IPS DF 4.7 (cell line): Measurements from ENCODE around the gene RBFOX2.

Experiments
- DNase-seq: peaks from one replicate; pipeline ENCODE4 v3.0.0-alpha.2; 2013; ENCODE audit warnings: low spot score; ENCODE audit errors: extremely low read depth

RBFOX2 gene

DNA sequence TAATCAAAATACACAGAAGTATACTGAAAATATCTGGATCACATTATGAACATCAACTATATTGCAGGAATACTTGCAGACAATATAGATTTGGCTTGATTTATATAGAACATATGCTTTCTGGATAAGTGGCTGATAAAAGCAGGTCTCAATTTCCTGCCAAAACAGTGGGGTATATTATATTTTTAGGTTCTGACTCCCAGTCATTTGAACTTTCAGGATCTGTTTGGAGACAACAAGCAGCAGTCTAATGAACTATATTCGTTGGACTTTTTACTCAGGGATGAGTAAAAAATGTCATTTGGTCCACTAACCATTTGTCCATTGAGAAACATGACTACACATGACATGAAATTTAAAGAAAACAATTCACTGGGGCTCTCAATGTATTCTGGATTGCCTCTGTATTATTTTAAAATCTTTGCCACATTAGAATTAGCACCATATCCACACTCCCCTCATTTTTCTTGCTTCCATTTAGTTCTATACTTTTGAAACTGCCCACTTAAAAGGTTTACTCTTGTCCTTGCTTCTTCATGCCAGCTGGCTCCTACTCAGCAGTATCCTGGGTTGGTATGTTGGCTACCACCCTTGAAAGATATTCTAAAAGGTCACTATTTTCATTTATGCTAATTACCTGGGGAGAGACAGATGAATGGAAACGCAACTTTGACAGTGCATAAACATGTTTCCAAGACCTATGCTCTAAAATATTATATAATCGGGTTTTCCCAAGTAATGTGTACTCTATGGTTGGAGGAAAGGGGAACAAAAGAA, 157.9 kb downstream of the RBFOX2 start:
- no peak for DNase-seq

DNA sequence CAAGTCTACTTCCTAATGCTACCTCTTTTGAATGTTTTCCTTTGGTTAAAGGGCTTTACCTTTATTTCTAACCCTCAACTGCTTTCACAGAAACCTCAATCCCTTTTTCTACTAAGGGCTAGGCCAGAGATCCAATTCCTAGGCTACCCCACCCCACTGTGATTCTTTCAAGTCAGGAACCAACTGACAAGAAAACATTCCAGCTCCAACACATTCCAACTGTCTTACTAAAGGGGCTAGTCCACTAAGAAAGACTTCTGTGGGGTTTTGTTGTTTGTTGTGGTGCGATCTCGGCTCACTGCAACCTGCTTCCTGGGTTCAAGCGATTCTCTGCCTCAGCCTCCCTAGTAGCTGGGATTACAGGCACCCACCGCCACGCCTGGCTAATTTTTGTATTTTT, 159.7 kb downstream of the RBFOX2 start:
- no peak for DNase-seq

DNA sequence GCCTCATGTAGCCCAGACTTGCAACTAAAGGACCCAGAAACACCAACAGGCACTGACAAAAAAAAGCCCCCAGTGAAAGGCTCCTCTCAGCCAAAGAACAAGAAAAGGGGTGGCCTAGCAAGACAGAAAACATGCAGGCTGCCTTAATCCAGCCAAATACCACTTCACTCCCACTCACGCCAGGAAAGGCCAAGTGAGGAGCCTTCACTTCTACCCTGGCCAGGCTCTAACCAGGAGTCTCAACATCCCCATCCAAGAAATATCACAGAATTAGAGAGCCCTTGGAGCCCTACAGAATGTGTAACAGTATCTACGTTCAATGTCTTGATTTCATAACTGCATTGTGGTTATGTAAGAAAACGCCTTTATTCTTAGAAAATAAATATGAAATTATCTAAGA, 162.0 kb downstream of the RBFOX2 start:
- DNase-seq: no peak

DNA sequence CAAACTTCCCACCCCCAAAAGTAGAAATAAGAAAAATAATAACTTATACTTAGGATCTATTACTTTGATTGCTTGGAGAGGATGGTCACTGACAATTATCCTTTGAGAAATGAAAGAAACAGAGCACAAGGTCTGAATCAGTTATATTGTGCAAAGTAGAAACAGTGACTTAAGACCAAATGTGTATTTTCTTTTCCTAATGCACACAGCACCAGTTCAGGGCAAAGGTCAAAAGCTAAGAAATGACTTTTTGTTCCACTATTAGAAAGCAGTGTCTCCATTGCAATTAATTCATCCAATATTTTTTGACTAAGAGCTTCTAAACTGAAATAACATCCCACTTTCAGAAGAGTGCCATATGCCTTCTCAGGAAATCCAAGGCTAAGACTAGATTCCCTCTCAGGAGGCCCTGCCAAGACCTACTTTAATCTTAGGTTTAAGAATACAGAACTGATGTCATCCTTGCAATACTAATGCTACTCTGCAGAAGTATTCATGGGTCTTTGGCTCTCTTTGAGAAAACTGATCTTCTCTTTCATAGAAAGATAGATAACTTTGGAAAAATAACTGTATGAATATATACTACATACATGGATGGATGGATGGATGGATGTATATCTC, 164.0 kb downstream of the RBFOX2 start:
- no peak for DNase-seq

DNA sequence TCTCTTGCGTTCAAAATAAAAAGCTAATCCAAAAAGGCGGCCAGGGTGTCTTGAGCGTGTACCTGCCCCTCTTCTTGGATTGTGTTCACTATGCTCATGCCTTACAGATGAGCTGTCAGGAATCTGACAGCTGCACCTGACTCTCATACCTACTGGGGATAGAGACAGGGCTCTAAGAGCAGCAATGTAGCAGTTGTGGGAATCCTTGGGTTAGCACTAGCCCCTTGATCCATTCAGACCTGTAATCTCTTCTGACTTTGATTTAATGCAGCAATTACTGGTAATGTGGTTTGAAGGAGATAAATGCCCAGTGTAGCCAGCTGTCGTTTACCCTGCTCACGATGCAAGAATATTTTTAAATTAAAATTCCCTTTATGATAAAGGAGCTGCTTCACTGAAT, 165.2 kb downstream of the RBFOX2 start:
- DNase-seq: no peak

DNA sequence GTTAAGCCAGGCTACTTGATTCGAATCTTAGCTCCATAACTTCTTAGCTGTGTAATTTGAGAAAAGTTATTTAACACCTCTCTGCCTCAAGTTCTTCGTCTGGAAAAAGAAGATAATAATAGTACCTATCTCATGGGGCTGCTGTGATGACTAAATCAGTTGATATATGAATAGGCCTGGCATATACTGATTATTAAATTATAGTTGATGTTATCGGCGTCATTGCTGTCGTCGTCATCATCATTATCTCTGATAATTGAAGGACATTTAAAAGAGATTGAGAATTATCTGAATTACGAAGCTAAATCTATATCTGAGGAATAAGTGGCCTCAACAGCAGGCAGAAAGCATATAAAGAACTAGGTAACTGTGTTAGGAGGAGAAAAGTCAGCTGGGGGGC, 165.9 kb downstream of the RBFOX2 start:
- DNase-seq: no peak

DNA sequence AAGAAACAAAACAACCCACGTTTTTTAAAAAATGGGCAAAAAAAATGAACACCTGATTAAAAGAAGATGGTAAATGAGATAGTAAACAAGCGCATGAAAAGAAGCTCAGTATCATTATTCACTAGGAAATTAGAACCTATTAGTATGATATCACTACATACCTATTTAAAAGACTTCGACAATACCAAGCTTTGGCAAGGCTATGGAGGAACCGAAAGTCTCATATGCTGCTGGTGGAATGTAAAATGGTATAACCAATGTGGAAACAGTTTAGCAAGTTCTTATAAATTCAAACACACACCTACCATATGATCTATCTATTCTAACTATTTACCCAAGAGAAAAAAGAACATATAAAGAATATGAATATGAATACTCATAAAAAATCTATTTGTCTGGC, 167.2 kb downstream of the RBFOX2 start:
- DNase-seq: no peak

DNA sequence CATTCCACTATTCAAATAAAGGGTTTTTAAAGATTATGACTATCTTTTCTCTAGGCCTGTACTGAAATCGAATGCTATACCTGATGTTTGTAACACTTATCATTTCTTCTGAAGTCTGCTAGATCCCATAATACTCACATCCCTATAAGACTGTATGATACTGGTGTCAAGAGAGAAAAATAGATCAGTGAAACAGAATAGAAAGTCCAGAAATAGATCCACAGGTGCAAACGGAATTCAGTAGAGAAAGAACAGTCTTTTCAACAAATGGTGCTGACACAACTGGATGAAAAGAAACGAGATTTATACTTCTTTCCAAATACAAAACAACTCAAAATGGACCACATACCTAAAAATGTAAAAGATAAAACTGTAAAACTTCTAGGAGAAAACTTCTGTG, 167.8 kb downstream of the RBFOX2 start:
- DNase-seq: no peak

DNA sequence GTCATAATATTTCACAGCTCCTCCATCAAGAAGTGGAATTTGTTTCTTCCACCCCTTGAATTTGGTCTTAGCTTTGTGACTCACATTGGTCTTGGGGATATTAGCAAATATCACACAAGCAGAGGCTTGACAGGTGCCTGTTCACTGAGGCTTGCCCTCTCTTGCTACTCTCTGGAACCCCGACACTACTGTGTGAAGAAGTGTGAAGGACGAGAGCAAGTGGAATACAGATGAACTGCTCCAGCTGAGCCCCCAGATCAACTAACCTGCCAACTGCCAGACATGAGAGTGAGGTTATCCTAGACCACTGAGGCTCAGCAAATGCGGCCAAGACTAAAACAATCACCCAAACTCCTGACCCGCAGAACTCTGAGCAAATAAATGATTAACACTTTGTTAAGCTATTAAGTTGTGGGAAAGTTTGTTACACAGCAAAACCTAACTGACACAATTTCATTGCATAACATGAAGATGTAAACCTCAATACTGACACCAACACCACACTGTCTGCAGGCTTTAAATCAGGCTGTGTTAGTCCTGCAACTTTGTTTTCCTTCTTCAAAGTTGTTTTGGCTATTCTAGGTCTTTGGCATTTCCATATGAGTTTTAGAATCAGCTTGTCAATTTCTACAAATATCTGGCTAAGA, 168.4 kb downstream of the RBFOX2 start:
- no peak for DNase-seq

DNA sequence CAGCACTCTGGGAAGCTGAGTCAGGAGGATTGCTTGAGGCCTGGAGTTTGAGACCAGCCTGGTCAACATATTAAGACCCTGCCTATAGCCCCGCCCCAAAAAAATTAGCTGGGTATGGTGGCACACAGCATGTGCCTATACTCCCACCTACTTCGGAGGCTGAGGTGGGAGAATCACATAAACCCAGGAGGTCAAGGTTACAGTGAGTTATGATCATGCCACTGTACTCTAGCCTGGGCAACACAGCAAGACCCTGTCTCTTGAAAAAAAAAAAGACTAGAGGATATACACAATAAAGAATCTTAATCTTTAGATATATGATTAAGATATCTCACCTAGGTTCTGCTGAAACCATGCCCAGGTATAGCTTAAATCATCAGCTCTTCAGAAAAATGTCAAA, 174.3 kb downstream of the RBFOX2 start:
- DNase-seq: no peak

DNA sequence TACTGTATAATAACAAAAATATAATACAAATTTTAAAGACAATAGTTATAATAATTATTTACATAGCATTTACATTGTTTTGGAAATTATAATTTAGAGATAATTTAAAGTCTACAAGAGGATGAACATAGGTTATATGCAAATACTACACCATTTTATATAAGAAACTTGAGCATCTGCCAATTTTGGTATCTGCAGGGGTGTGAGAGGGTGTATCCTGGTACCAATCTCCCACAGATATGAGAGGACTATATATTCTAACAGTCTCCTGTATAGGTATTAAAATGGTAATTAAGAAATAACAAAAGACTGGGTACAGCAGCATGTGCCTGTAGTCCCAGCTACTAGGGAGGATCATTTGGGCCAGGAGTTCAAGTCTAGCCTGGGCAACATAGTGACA, 176.5 kb downstream of the RBFOX2 start:
- no peak for DNase-seq

DNA sequence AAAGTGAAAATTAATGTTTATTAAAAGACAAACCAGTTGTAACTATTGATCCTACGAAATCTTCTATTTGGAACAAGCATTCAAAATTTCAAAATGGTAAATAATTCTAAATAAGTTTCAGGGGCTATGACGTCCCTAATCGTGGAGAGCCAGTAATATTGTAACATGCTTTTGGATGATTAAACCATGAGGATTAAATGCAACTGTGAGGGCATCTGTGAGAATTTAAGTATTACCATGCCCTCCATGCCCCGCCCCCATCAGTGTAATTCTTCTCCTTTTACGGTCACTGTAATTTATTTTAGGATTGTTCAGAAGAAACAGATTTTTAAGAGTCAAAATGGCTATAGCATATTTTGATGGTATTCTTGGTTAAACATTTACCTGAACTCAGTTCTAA, 177.8 kb downstream of the RBFOX2 start:
- no peak for DNase-seq

DNA sequence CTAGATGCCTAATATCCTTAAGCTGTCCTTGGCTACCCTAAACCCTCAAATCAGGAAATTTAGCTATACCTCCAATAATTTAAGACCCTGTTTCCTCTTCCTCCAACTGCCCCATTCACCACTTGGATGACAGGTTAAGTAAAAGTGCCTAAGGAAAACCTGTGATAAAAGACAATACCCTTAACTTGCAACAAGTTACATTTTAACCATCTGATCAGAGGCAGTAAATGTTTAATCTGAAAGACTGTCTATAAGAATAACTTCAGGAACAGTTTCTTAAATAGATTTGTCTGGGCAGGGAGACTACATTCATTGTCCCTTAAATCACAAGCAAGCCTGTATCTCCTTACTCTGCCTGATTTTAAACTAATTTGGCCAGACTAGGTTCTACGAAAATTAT, 181.8 kb downstream of the RBFOX2 start:
- no peak for DNase-seq

DNA sequence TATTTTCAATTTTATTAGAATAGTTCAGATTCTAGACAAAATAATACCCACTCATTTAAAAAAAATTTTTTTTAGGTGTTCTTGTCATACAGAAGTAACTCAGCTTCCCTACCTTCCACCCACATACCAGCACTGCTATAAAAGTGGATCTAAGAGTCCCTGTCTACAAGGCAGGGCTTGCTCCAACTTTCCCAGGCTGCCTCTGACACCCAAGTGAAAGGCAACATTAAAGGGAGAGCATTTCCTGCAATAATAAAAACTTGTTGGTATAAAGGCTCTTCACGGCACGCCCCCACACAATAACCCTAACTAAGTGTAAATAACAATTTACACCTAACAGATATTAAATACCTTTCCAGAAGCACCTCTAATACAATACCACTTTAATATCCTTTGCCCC, 183.7 kb downstream of the RBFOX2 start:
- no peak for DNase-seq

DNA sequence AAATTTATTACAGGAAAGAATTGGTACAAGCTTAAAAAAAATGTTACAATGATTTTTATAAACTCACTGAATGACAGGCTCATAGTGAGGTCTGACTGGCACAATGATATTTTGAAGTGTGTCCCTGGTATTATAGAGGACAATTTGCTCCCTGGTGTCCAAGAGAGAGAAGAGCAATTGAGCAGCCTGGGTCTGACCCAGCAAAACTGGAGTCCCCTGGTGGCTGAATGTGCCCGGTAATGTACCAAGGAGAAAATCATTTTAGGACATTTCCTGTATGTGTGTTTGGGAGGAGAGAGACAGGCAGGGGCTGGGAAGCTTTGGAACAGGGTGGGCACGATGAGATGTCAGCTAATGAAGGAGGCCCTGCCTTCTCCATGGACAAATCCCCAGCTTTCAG, 185.7 kb downstream of the RBFOX2 start:
- DNase-seq: no peak

DNA sequence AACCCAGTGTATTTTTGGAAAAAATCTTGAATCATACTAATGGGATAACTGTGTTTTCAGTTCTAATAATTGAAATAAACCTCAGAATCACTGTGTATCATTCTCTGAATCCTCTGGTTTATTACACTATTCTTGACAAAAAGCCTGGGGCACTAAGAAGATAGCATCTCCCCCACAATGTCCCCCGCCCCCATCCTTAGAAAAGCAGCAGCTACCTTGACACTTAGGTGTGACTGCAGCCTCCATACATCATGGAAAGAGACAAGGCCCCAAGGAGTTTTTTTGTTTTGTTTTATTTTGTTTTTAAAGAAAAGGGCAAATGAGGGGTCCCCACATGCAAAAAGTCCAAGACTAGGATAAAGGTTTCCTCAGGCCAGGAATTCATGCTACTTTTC, 186.1 kb downstream of the RBFOX2 start:
- DNase-seq: no peak

DNA sequence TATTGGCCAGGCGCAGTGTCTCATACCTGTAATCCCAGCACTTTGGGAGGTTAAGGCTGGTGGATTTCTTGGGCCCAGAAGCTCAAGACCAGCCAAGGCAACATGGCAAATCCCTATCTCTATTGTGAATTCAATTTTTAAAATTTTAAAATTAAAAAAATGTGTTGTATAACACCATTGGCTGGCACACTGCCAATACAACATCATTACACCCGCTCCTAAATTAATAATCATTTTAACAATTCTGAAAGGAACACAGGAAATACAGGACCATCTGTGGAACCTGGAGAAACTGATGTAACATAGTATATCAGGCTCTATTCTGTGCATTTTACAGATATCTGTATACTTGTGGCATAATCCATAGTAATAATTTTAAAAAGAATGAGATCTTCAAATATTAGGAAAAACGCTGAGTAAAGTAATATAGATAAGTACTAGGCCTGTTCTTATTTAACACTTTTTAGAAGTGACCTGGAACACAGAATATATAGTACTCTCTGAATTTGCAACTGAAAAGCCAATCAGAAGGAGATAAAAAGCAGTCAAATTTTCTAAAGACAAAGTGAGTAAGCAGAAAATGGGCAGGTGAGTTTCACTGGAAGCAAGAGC, 186.6 kb downstream of the RBFOX2 start:
- DNase-seq: no peak

DNA sequence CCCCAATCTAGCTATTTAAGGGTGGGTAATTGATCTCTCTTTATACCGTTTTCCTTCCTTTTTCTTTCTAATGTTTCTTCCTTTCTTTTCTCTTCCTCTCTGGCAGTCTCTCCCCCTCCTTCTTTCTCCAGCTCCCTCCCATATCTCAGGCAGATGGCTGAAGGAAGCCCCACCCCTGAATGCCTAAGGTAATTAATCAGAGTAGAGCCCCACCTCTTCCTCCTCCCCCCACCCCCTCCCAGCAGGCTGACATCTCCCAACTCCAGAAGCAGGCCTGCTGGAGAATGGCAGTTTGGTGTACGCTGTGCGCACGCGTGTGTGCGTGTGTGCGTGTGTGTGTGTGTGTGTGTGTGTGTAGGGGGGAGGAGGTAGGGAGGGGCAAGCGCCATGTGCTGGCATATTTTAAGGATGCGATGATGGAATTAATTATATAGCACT, 188.3 kb downstream of the RBFOX2 start:
- peak; percentile 69 for DNase-seq

DNA sequence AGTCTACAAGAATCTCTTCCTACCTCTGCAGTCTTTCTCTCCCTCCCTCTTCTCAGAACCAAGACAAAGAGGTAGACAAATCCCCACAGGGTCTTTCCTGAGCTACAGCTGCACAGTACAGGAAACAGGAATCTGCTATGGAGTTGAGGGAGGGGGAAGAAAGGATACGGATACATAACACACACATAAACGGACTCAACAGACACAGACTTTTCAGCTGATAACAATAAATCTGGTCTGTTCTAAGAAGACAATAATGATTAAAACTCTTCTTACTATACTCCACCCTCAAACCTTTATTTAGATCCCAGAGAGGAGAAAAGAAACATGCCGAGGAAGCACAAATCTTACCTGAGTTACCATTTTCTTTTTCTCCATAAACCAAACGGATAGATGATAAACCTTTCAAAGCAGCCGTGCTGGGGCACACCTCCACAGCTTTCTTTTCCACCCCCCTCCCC, 188.8 kb downstream of the RBFOX2 start:
- DNase-seq: no peak

DNA sequence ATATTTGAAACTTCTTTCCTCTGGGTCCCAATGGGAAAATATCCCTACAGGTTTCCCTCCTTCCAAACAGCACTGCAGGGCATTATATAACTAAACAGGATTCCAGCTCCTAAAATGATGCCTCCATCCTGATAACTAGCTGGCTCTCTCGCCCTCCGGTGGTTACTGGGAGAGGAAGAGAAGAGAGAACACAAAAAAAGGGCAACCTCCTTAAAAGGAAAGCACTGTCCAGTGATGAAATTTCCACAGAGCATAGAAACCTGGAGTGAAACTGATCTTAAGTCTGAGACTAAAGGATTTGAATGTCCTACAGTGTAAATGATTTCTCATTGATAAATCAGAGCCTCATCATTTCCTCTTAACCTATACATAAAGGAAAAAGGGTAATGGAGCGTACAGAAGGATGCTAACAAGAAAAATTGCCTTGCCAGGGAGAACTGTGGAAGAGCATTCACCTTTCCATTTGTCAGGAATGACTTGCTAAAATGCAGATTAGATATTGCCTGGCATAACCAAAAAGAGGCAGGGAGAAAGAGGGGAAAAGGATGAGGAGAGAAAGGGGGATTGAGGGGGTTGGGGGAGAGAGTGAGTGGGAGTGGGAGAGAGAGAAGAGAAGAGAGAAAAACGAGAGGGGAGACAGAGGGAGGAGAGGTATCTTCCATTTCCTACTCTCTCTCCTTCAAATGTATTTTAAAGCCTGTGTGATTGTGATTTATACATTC, 189.6 kb downstream of the RBFOX2 start:
- no peak for DNase-seq

DNA sequence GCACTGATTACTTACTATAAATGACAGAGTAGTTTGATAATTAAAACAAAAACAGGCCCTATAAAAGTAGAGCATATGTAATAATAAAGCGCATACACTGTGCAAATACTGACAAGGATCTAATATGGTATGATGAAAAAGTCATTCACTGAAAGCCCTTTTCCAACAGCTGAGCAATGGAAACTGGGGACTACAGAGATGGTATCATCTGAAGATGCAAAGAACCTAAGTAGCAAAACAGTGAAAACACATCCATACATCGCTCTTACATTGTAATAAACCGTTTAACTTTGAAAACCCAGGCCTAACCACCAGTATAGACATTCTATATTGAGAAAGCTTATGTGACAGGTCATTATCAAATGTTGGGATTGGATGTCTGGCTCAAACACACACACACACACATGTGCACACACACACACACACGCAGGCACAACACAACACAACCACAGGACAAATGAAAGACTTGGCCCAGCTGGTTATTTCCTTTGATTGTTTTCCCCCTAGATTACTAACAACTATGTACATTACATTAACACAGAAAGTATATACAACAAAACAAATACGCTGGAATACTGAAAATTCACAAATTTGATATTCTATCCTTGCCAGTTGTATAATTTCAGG, 191.4 kb downstream of the RBFOX2 start:
- no peak for DNase-seq
